Stimulated activated CD4-positive, alpha-beta T cell treated with anti-CD3 and anti-CD28 coated beads, Interleukin-1b, Interleukin-23, amount 100 ng/mL, for 1 hour (primary cell): ENCODE measurements around the gene CTDSP2.
A peak's percentile ranks its signal among the peaks of the same experiment; 100 is the strongest.
"Not testable (repeated sequence)": the region's sequence is repeated elsewhere in the genome, so short reads cannot be mapped to it uniquely, and the experiment has no call there.

ENCODE experiments used
- DNase-seq, 2 donors: peaks; one replicate each; pipeline ENCODE4 v3.0.0-alpha.2; 2020; ENCODE audit warnings: low read depth in 2 of 2

Gene CTDSP2

DNA sequence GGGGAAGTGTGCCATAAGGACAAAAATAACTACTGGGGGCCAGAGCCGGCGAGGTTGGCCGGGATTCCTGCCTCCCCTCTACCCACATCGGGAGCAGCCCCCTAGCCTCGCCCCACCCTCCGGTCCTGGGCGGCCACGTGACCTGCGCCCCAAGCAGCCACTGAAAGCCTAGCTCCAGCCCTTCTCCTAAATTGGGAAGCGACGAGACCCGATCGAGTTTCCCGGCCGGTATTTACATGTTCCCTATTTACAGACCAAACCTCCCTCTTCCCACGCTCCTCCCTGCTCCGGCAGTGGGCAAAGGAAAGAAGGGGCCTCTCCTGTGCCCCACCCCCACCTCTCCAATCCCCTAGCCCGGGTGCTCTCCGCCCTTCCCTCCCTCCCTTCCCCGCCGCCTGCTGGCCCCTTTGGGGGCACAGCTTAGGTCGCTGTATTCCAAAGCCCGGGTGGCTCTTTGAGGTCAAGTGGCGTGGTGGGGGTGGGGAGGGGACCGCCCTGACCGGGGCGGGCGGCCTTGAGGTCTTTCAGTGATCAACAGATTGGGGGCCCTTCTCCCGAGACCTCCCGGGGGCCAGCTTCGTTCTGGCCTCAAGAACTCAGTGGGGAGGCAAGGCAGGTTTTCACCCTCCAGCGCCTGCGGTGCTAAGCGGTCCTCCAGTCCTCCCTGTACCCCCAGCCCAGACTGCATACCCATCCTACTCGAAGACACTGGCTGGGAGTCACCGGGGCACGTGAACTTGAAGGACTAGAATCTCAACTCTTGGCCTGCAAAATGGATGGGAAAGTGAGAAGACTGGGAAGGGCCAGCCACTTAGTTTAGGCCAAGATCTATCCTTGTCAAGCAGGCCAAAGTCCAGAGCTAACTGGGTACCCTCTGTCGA, 6.3 kb upstream of the CTDSP2 start:
- DNase-seq = no peak

DNA sequence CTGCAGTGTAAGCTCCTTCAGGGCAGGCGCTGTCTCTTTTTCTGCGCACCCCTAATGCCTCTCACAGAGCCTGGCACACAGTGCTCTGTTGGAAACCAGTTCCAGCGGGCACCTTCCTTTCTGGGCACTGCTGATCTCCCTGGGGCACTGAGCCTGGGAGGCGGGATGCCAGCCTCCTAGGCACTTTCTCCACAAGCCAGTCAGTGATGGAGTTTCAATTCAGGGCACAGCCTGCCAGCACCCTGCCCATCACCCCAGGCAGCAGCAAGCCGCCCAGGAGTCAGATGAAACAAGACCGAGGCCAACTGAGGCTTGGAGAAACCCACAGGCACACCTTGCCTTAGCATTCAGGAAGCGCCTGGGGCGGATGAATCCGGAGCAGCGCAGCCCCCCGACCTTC, 5.7 kb upstream of the CTDSP2 start:
- no peak for DNase-seq

DNA sequence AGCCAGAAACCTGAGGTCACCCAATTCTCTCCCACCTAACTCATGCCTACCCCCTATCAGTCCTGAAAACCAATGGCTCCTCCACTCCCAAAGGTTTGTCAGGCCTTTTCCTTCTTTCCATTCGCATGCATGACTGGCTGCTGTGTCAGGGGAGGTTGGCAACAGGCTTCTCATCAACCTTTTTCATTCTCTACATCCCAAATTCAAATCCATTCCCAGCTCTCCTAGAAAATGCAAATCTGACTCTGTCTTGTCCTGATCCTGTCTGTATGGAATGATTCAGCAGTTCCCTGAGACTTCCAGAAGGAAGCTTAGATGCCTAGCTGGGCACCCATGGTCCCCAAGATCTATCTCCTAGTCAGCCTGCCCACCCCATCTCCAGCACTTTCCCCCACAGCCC, 5.0 kb upstream of the CTDSP2 start:
- no peak for DNase-seq

DNA sequence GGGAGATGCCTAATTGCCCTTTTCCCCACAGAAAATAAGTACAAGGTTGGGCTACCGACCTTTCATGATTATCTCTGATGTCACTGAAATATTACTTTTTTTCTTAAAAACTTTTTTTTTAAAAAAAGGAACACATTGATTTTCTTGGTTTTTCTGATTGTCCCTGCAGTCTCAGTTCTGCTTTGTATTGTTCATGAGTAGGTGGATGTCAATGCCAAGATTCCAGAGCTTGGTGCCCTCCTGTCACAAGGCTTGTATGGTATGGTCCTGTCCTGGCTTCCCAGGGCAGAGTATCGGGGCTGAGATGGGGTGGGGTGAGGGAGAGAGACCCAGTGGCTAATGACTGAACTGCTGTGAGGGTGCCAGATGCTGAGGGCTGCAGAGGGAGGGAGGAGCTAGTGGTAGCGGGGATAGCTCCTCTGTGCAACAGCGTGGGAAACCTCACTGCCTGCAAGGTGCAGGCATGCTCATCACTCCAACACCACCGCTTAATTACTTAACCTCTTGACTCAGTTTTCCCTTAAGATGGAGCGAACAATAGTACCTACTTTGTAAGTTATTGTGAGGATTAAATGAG, 4.4 kb upstream of the CTDSP2 start:
- no peak for DNase-seq

DNA sequence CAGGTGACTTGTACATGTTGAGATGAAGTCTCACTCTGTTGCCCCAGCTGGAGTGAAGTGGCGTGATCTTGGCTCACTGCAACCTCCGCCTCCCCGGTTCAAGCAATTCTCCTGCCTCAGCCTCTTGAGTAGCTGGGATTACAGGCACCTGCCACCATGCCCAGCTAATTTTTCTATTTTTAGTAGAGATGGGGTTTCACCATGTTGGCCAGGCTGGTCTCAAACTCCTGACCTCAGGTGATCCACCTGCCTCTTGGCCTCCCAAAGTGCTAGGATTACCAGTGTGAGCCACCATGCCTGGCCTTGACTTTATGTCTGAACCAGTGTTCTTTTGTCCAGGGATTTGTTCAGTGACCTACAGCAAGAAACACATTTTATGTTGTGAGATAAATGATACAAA, 2.9 kb upstream of the CTDSP2 start:
- not testable (repeated sequence) for DNase-seq

DNA sequence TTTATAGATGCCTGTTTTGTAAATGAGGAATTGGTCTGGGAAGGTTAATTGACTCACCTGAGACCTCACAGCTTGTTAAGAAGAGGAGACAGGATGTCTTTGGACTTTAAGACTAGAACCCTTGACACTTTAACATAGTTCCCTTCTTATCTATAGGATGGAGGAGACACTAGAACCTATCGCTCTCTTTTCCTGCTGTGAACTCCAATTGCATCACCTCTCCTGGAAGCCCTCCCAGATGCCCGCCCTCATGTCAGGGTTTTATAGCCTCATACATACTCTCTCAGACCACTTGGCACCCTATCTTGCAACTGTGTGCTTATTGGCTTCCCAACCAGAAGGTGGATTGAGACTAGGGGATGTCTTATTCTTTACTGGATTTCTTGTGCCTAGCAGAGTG, 2.5 kb upstream of the CTDSP2 start:
- DNase-seq = no peak

DNA sequence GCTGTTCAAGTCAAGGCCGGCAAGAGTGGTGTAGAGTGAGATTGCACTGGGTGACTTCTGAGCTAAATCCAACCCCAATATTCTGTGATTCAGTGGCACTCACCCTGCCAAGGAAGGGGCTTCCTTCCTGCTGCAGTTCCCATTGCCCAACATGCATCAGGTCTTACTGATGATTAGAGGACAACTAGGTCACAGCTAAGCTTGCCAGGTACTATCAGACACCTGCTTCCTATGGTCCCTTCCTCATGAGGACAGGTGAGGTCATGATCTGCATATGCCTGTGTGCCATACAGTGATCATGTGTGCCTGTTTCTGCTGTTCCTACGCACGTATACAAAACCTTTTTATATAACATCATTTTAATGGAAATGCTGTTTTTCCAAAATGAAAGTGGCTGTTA, 1.7 kb upstream of the CTDSP2 start:
- no peak for DNase-seq

- no peak for DNase-seq
Observed at GRCh38 chr12:57846285-57846576, 298 bp downstream of the CTDSP2 start.

- peak in 1 of 2 donors; percentile 40 for DNase-seq
Observed at GRCh38 chr12:57845478-57846284, 848 bp downstream of the CTDSP2 start.

GRCh38 chr12:57844709-57845477, 1.6 kb downstream of the CTDSP2 start:
- peak in 1 of 2 donors; percentile 13 for DNase-seq

GRCh38 chr12:57842342-57843294, 3.9 kb downstream of the CTDSP2 start:
- DNase-seq = no peak

DNA sequence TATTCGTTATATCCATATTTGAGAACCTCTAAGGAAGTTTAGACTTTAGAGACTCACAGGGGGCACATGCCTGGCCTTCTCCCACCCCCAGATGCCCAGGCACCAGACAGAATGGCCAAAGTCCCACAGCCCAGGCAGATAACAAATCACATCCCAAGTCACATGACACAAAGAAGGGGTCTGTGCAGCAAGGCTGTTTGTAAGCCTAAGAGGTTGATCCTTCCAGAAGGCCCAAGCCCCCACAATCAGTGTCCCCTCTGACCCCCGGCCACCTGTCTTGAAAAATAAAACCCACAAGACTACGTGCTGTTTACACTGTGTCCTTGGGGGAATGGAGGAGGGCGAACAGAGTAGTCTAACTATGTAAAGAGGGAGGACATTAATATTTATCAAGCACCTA, 5.1 kb downstream of the CTDSP2 start:
- no peak for DNase-seq

DNA sequence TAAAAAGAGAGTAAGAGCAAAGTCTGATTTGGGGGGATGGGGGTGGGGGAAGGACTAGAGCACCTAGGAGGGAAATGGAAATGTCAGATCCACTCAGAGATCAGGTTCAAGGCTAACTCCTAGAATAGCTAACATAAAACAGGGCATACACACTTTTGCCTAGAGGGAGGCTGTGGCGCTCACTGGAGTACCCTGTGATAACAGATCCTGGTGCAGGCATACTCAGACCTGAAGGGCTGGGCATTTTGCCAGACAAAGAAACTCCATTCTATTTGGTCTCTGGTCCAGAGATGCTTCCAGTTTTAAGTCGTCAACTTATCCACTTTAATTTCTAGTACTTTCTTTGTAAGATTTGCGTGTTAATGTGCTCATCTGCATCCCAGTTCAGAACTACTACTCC, 5.8 kb downstream of the CTDSP2 start:
- no peak for DNase-seq

- no peak for DNase-seq
Observed at GRCh38 chr12:57839996-57840395, 6.5 kb downstream of the CTDSP2 start.

GRCh38 chr12:57838594-57839302, 7.8 kb downstream of the CTDSP2 start:
- DNase-seq = no peak

DNA sequence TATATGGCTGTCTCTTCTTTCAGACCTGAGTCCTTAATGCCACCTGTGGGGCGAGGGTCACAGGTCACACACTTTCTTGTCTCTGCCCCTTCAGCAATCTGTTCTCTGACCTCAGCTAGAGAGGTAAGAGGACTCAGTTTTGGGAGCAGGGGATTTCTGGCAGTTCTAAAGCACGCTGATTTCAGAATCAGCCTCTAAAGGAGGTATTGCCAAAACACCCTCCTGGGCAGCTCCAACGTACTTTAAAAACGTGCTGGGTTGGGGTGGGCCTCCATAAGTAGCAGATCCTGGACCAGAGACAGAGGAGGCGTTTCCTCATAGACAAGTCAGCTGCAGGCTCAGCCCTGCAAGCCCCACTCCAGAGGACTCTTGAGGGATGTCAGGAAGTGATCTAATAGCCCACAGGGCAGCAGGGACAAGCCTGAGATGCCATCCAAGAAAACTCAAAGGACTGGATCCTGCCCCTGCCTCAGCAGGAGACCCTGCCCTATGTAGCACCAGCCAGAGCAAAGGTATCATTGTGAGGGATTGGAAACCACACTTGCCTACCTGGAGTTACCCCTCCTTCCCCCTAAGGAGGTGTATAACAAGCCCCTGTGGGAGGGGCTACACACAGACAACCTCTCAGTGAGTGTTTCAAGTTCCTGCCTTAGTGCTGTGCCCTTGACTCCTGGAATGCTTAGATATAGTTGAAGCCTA, 8.5 kb downstream of the CTDSP2 start:
- no peak for DNase-seq

DNA sequence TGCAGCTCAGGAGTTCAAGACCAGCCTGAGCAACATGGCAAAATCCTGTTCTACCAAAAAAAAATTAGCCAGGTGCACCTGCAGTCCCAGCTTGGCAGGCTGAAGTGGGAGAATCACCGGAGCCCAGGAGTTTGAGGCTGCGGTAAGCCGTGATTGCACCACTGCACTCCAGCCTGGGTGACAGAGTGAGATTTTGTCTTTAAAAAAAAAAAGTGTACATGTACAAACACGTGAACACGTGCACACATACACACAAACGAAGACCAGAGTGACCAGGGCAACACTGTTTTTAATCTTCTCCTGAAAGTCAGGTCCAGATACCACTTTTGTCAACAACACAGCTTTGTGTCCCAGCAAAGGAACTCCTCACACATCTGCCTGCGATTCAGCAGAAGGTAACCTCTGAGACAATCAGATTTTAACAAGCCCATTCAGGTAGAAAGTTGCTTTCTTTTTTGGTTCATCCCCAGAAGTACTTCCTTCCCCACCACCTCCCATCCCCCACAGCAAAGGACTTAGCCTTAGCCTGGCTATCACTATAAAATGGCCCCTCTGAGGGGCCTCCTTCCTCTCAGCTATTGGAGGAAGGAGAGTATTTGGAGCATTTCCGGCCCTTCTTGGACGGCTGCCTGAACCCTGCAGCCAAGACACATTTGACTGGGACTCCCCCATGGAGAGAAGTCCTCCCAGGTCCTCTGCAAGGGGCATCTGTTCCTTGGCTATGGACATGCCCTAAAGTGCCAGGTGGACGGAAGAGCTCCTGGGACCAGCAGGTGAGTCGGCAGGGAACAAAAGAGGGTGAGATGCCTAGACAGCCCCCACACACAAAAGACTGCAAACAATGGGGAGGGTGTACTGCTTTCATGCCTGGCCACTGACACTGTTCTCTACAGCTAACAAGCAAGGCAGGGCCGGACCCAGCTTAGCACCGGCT, 9.8 kb downstream of the CTDSP2 start:
- no peak for DNase-seq
